Neural cell (in vitro differentiated cells): ENCODE results near the gene SLC25A42. TPM values are rescaled to one million over a fixed set of nuclear protein-coding genes. Genes with fewer than 3 reads are reported as not detected.

Experiments
- H2AFZ ChIP-seq: fragments of 200-600, 300-800 bp; sonication (generic), shearing (Covaris generic); 2 replicates; pipeline ENCODE4 v1.6.0; 2014; ENCODE audit warnings: low read depth, mild to moderate bottlenecking, antibody characterized with exemption, low read length, moderate library complexity
- H3F3A ChIP-seq: fragments of 200-600 bp; shearing (Covaris generic); 2 replicates; pipeline ENCODE4 v1.6.1; 2016; ENCODE audit warnings: mild to moderate bottlenecking, moderate library complexity, mixed read lengths, antibody characterized with exemption, low read length; ENCODE audit not compliant: insufficient read depth, poor library complexity, severe bottlenecking
- H3K27ac ChIP-seq: fragments of 200-600, 300-800 bp; sonication (generic), shearing (Covaris generic); 2 replicates; pipeline ENCODE4 v1.5.1; 2014; ENCODE audit warnings: mild to moderate bottlenecking, low read length, moderate library complexity
- H3K27me3 ChIP-seq: fragments of 300-800, 200-600 bp; sonication (generic), shearing (Covaris generic); 2 replicates; pipeline ENCODE4 v1.6.0; 2014; ENCODE audit warnings: mild to moderate bottlenecking, low read depth, low read length, moderate library complexity; ENCODE audit not compliant: insufficient read depth
- H3K36me3 ChIP-seq: fragments of 300-800, 200-600 bp; sonication (generic), shearing (Covaris generic); 2 replicates; pipeline ENCODE4 v1.5.1; 2014; ENCODE audit warnings: mild to moderate bottlenecking, antibody characterized with exemption, low read length, moderate library complexity; ENCODE audit not compliant: insufficient read depth
- H3K4me2 ChIP-seq: fragments of 300-800, 200-600 bp; sonication (generic), shearing (Covaris generic); 2 replicates; pipeline ENCODE4 v1.6.0; 2014; ENCODE audit warnings: mild to moderate bottlenecking, low read length
- H3K4me3 ChIP-seq: fragments of 300-800, 200-600 bp; sonication (generic), shearing (Covaris generic); 2 replicates; pipeline ENCODE4 v1.5.1; 2014; ENCODE audit warnings: mild to moderate bottlenecking, low read length, moderate library complexity
- H3K79me2 ChIP-seq: fragments of 200-600 bp; shearing (Covaris generic); replicated peaks from 2 replicates; pipeline ENCODE4 v1.6.0; 2014; ENCODE audit warnings: mild to moderate bottlenecking, low read length, moderate library complexity; ENCODE audit not compliant: insufficient read depth
- H3K9ac ChIP-seq: fragments of 300-800, 200-600 bp; sonication (generic), shearing (Covaris generic); 2 replicates; pipeline ENCODE4 v1.6.1; 2016; ENCODE audit warnings: mild to moderate bottlenecking, low read length, mixed read lengths
- H3K9me2 ChIP-seq: fragments of 200-600 bp; shearing (Covaris generic); 2 replicates; pipeline ENCODE4 v1.6.1; 2016; ENCODE audit warnings: mild to moderate bottlenecking, low read length, mixed read lengths; ENCODE audit not compliant: insufficient read depth
- H3K9me3 ChIP-seq: fragments of 200-600, 300-800 bp; sonication (generic), shearing (Covaris generic); 2 replicates; pipeline ENCODE4 v1.6.1; 2016; ENCODE audit warnings: mild to moderate bottlenecking, mixed run types, low read length, moderate library complexity, mixed read lengths
- H4K20me1 ChIP-seq: fragments of 200-600 bp; shearing (Covaris generic); 2 replicates; pipeline ENCODE4 v1.6.1; 2016; ENCODE audit warnings: mild to moderate bottlenecking, mixed run types; ENCODE audit not compliant: insufficient read depth
- EP300 ChIP-seq: fragments of 450-650 bp; conservative IDR thresholded peaks from 2 replicates; pipeline ENCODE4 v1.6.1; 2014; ENCODE audit warnings: antibody characterized with exemption, mild to moderate bottlenecking, moderate library complexity; ENCODE audit not compliant: poor library complexity, severe bottlenecking
- EZH2 ChIP-seq: fragments of 200-600, 300-800 bp; shearing (Covaris generic), sonication (generic); IDR thresholded peaks from 2 replicates; pipeline ENCODE4 v1.6.1; 2014; ENCODE audit warnings: antibody characterized with exemption, low read length, borderline replicate concordance, mild to moderate bottlenecking; ENCODE audit not compliant: insufficient read depth, poor library complexity, severe bottlenecking
- MXI1 ChIP-seq: fragments of 450-650 bp; conservative IDR thresholded peaks from 2 replicates; pipeline ENCODE4 v1.6.1; 2014; ENCODE audit warnings: antibody characterized with exemption, mild to moderate bottlenecking; ENCODE audit not compliant: poor library complexity, severe bottlenecking
- POLR2AphosphoS5 ChIP-seq: IDR thresholded peaks from 2 replicates; pipeline ENCODE4 v1.6.1; 2012
- RAD21 ChIP-seq: fragments of 450-650 bp; conservative IDR thresholded peaks from 2 replicates; pipeline ENCODE4 v1.6.1; 2014; ENCODE audit warnings: antibody characterized with exemption, mild to moderate bottlenecking, moderate library complexity
- SMC3 ChIP-seq: fragments of 450-650 bp; conservative IDR thresholded peaks from 2 replicates; pipeline ENCODE4 v1.6.1; 2014; ENCODE audit warnings: antibody characterized with exemption, mild to moderate bottlenecking, moderate library complexity; ENCODE audit not compliant: poor library complexity
- TAF1 ChIP-seq: IDR thresholded peaks from 2 replicates; pipeline ENCODE4 v1.6.1; 2012; ENCODE audit warnings: low read depth
- polyA plus RNA-seq: library from polyadenylated mRNA; depleted of rRNA; stranded (reverse); fragments of >200 nt; gene quantifications from 2 replicates; pipeline ENCODE4 v1.2.3, GENCODE V29; 2014
- TF ChIP-seq, protein P1 (sequence below): fragments of 450-650 bp; IDR thresholded peaks from 2 replicates; pipeline ENCODE4 v1.5.1; 2014; ENCODE audit warnings: antibody characterized with exemption, mild to moderate bottlenecking, moderate library complexity; ENCODE audit not compliant: poor library complexity, severe bottlenecking
- TF ChIP-seq, protein P2 (sequence below): IDR thresholded peaks from 2 replicates; pipeline ENCODE4 v1.6.1; 2012; ENCODE audit warnings: borderline replicate concordance

Gene SLC25A42
- polyA plus RNA-seq, 1 donor from 2014 or later: 22.7 TPM

DNA sequence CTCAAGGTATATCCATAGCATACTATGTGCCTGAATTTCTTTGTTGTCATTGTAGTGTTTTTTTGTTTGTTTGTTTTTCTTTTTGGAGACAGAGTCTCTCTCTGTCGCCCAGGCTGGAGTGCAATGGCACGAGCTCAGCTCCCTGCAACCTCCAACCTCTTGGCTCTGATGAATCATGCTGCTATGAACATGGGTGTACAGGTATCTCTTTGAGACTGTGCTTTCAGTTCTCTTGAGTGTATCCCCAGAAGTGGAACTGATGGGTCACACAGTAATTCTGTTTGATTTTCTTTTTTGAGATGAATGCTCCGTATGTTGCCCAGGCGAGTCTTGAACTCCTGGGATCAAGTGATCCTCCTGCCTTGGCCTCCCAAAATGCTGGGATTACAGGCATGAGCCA is 13.7 kb upstream of the SLC25A42 start:
- no peaks in the 10 kb centered on the region for H3K79me2 ChIP-seq
- H3K4me2 ChIP-seq: no peak overlapping the region
- no peak overlapping the region for H3K27ac ChIP-seq
- no peak overlapping the region for H3K9ac ChIP-seq
- no peaks in the 10 kb centered on the region for H3K36me3 ChIP-seq
- H3K9me2 ChIP-seq: no peaks in the 10 kb centered on the region
- H3K4me3 ChIP-seq: no peak overlapping the region
- no peak overlapping the region for H2AFZ ChIP-seq
- H3K27me3 ChIP-seq: no peaks in the 10 kb centered on the region
- no peaks in the 10 kb centered on the region for H3F3A ChIP-seq
- H3K9me3 ChIP-seq: no peaks in the 10 kb centered on the region
- H4K20me1 ChIP-seq: no peaks in the 10 kb centered on the region
- TF ChIP-seq, protein P1, sequence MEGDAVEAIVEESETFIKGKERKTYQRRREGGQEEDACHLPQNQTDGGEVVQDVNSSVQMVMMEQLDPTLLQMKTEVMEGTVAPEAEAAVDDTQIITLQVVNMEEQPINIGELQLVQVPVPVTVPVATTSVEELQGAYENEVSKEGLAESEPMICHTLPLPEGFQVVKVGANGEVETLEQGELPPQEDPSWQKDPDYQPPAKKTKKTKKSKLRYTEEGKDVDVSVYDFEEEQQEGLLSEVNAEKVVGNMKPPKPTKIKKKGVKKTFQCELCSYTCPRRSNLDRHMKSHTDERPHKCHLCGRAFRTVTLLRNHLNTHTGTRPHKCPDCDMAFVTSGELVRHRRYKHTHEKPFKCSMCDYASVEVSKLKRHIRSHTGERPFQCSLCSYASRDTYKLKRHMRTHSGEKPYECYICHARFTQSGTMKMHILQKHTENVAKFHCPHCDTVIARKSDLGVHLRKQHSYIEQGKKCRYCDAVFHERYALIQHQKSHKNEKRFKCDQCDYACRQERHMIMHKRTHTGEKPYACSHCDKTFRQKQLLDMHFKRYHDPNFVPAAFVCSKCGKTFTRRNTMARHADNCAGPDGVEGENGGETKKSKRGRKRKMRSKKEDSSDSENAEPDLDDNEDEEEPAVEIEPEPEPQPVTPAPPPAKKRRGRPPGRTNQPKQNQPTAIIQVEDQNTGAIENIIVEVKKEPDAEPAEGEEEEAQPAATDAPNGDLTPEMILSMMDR: no peak
- TF ChIP-seq MXI1: no peak
- TF ChIP-seq SMC3: no peak
- no peak for TF ChIP-seq EZH2
- no peak for TF ChIP-seq TAF1
- no peak for TF ChIP-seq POLR2AphosphoS5
- TF ChIP-seq, protein P2, sequence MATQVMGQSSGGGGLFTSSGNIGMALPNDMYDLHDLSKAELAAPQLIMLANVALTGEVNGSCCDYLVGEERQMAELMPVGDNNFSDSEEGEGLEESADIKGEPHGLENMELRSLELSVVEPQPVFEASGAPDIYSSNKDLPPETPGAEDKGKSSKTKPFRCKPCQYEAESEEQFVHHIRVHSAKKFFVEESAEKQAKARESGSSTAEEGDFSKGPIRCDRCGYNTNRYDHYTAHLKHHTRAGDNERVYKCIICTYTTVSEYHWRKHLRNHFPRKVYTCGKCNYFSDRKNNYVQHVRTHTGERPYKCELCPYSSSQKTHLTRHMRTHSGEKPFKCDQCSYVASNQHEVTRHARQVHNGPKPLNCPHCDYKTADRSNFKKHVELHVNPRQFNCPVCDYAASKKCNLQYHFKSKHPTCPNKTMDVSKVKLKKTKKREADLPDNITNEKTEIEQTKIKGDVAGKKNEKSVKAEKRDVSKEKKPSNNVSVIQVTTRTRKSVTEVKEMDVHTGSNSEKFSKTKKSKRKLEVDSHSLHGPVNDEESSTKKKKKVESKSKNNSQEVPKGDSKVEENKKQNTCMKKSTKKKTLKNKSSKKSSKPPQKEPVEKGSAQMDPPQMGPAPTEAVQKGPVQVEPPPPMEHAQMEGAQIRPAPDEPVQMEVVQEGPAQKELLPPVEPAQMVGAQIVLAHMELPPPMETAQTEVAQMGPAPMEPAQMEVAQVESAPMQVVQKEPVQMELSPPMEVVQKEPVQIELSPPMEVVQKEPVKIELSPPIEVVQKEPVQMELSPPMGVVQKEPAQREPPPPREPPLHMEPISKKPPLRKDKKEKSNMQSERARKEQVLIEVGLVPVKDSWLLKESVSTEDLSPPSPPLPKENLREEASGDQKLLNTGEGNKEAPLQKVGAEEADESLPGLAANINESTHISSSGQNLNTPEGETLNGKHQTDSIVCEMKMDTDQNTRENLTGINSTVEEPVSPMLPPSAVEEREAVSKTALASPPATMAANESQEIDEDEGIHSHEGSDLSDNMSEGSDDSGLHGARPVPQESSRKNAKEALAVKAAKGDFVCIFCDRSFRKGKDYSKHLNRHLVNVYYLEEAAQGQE: no peak

DNA sequence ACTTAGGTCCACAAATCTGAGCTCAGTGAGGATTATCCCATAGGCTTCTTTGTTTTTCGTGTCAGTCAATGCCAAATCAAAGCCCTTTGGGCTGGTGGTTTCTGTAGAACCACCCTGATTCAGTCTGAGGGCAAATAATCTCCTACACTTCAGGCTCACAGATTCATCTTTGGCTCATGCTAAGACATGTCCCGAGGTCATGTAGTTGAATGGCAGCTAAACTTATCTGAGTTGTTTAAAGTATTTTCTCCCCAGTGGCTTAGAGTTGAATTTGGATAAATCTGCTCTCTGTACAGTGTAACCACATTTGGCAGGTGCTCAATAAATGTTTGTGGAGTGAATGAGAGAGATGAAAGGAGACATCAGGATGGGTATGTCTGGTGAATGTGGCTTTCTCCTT is 13.1 kb upstream of the SLC25A42 start:
- no peak overlapping the region for H3K27ac ChIP-seq
- H3K4me2 ChIP-seq: no peak overlapping the region
- H3F3A ChIP-seq: no peaks in the 10 kb centered on the region
- H3K27me3 ChIP-seq: no peaks in the 10 kb centered on the region
- no peak for TF ChIP-seq MXI1
- no peak for TF ChIP-seq SMC3
- TF ChIP-seq RAD21: no peak
- TF ChIP-seq, protein P1: no peak
- no peak for TF ChIP-seq POLR2AphosphoS5
- TF ChIP-seq EZH2: no peak
- TF ChIP-seq TAF1: no peak
- TF ChIP-seq, protein P2: no peak
- no peak for TF ChIP-seq EP300
- H3K9ac ChIP-seq: no peak overlapping the region
- H4K20me1 ChIP-seq: no peaks in the 10 kb centered on the region
- H3K4me3 ChIP-seq: no peak overlapping the region
- no peak overlapping the region for H2AFZ ChIP-seq
- no peaks in the 10 kb centered on the region for H3K9me3 ChIP-seq
- no peaks in the 10 kb centered on the region for H3K36me3 ChIP-seq
- H3K9me2 ChIP-seq: no peaks in the 10 kb centered on the region
- H3K79me2 ChIP-seq: no peaks in the 10 kb centered on the region
